Hepatocyte (in vitro differentiated cells): ENCODE data around the gene UQCC2. TPM values are rescaled to one million over a fixed set of nuclear protein-coding genes. Genes with fewer than 3 reads are reported as not detected.

ENCODE experiments used
- DNase-seq: peaks from one replicate; pipeline ENCODE4 v3.0.0-alpha.2; 2016; ENCODE audit warnings: low spot score
- H2AFZ ChIP-seq: fragments of 200-600 bp; sonication (generic); 2 replicates; pipeline ENCODE4 v1.6.0; 2016; ENCODE audit warnings: antibody characterized with exemption, mild to moderate bottlenecking
- H3K27ac ChIP-seq: fragments of 200-600 bp; sonication (generic); 2 replicates; pipeline ENCODE4 v1.5.1; 2016; ENCODE audit warnings: mild to moderate bottlenecking
- H3K27me3 ChIP-seq: fragments of 200-600 bp; sonication (generic); 2 replicates; pipeline ENCODE4 v1.6.1; 2016
- H3K36me3 ChIP-seq: fragments of 200-600 bp; sonication (generic); replicated peaks from 2 replicates; pipeline ENCODE4 v1.5.1; 2016; ENCODE audit warnings: low read depth; ENCODE audit not compliant: insufficient read depth
- H3K4me1 ChIP-seq: fragments of 200-600 bp; sonication (generic); 2 replicates; pipeline ENCODE4 v1.5.1; 2016; ENCODE audit warnings: mild to moderate bottlenecking, moderate library complexity; ENCODE audit not compliant: insufficient read depth
- H3K4me2 ChIP-seq: fragments of 200-600 bp; sonication (generic); 2 replicates; pipeline ENCODE4 v1.6.0; 2016
- H3K4me3 ChIP-seq: fragments of 200-600 bp; sonication (generic); 2 replicates; pipeline ENCODE4 v1.5.1; 2016; ENCODE audit warnings: mild to moderate bottlenecking
- H3K79me2 ChIP-seq: fragments of 200-600 bp; sonication (generic); 2 replicates; pipeline ENCODE4 v1.6.0; 2017; ENCODE audit warnings: mild to moderate bottlenecking
- H3K9me2 ChIP-seq: fragments of 200-600 bp; sonication (generic); replicated peaks from 2 replicates; pipeline ENCODE4 v1.6.0; 2017; ENCODE audit warnings: mild to moderate bottlenecking; ENCODE audit not compliant: insufficient read depth
- H3K9me3 ChIP-seq: fragments of 200-600 bp; sonication (generic); 2 replicates; pipeline ENCODE4 v1.5.1; 2016; ENCODE audit warnings: low read depth, mild to moderate bottlenecking
- H4K20me1 ChIP-seq: fragments of 200-600 bp; sonication (generic); 2 replicates; pipeline ENCODE4 v1.6.0; 2016; ENCODE audit warnings: mild to moderate bottlenecking; ENCODE audit not compliant: insufficient read depth, poor library complexity, severe bottlenecking
- EZH2 ChIP-seq: fragments of 200-600 bp; sonication (generic); IDR thresholded peaks from 2 replicates; pipeline ENCODE4 v1.6.1; 2016; ENCODE audit warnings: antibody characterized with exemption, mild to moderate bottlenecking, borderline replicate concordance
- EZH2phosphoT487 ChIP-seq: fragments of 200-600 bp; sonication (generic); IDR thresholded peaks from one replicate; pipeline ENCODE4 v1.6.1; 2018; ENCODE audit warnings: antibody characterized with exemption, mild to moderate bottlenecking, low read depth, moderate library complexity; ENCODE audit not compliant: unreplicated experiment, severe bottlenecking
- WGBS: methylation state at CpG from one replicate; pipeline ENCODE4 v1.1.6; 2016; ENCODE audit warnings: low lambda C conversion rate; ENCODE audit errors: missing lambda C conversion rate; 5-methylcytosine and 5-hydroxymethylcytosine counted together
- polyA plus RNA-seq: library from polyadenylated mRNA; unstranded; fragments of >200 nt; fragmentation: Nextera tagmentation; extraction: Ambion mirVana; gene quantifications from 2 replicates; pipeline ENCODE4 v1.2.1, GENCODE V29; 2016
- total RNA-seq: library from RNA; depleted of rRNA; stranded (reverse); fragments of >200 nt; gene quantifications from 2 replicates; pipeline ENCODE4 v1.2.3, GENCODE V29; 2014
- TF ChIP-seq, protein P1 (sequence below): fragments of 200-600 bp; sonication (generic); IDR thresholded peaks from 2 replicates; pipeline ENCODE4 v1.5.1; 2016; ENCODE audit warnings: antibody characterized with exemption, mild to moderate bottlenecking; ENCODE audit not compliant: poor library complexity

Gene UQCC2
- total and polyA plus RNA-seq, 2 experiments from 2014 or later, result 44.7 to 151 TPM

DNA sequence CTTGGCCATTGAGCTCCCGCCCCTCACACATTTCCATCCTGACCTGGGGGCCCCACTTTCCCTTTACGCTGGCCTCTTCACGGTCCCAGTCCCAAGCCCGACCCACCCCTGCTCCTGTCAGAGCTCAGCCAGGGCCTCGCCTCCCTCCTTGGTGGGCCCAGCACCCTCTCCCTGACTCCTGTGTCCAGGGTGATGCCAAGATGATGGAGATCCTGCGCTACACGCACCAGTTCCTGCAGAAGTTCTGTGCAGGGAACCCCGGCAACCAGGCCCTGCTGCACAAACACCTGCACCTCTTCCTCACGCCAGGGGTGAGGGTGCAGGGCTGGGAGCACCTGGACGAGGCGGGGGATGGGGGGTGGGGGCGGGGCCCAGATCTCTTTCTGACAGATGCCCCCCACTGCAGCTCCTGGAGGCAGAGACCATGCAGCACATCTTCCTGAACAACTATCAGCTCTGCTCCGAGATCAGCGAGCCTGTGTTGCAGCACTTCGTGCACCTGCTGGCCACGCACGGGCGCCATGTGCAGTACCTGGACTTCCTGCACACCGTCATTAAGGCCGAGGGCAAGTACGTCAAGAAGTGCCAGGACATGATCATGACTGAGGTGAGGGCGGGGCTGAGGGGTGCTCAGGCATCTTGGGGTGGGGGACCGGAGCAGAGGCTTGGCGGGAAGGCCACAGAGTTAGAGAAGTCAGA is 33.1 kb downstream of the UQCC2 start:
- no peak overlapping the region for H3K27ac ChIP-seq
- H3K4me3 ChIP-seq, result no peak overlapping the region
- 93% methylated on average over 22 of the region's 24 CpGs for WGBS
- no peaks in the 10 kb centered on the region for H3K27me3 ChIP-seq
- H3K9me3 ChIP-seq, result no peaks in the 10 kb centered on the region
- no peaks in the 10 kb centered on the region for H3K79me2 ChIP-seq
- no peak overlapping the region for H3K4me2 ChIP-seq
- TF ChIP-seq, protein P1, sequence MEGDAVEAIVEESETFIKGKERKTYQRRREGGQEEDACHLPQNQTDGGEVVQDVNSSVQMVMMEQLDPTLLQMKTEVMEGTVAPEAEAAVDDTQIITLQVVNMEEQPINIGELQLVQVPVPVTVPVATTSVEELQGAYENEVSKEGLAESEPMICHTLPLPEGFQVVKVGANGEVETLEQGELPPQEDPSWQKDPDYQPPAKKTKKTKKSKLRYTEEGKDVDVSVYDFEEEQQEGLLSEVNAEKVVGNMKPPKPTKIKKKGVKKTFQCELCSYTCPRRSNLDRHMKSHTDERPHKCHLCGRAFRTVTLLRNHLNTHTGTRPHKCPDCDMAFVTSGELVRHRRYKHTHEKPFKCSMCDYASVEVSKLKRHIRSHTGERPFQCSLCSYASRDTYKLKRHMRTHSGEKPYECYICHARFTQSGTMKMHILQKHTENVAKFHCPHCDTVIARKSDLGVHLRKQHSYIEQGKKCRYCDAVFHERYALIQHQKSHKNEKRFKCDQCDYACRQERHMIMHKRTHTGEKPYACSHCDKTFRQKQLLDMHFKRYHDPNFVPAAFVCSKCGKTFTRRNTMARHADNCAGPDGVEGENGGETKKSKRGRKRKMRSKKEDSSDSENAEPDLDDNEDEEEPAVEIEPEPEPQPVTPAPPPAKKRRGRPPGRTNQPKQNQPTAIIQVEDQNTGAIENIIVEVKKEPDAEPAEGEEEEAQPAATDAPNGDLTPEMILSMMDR, result no peak
- no peak for TF ChIP-seq EZH2phosphoT487
- no peak for TF ChIP-seq EZH2
- no peaks in the 10 kb centered on the region for H4K20me1 ChIP-seq
- no peaks in the 10 kb centered on the region for H3K4me1 ChIP-seq
- no peak overlapping the region for H2AFZ ChIP-seq
- no peaks in the 10 kb centered on the region for H3K9me2 ChIP-seq
- DNase-seq, result no peak
- H3K36me3 ChIP-seq, result no peaks in the 10 kb centered on the region

DNA sequence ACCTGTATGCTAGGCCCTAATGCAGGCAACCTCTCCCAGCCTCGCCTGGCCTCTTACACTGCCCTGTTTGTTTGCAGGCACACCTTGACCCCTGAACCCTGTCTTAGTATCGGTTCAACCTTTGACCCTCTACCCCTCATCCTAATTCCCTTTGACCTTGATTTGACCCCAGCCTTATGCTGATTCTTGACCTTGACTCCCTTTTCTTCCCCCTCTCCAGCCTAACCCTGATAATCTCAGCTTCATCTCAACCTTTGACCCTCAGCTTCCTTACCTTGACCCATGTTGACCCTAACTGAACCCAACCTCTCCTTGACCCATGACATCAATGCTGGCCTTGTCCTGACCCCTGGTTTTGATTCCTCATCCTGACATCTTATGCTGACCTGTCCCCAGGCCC is 33.8 kb downstream of the UQCC2 start:
- Histone ChIP-seq H3K9me3 (no peaks in the 10 kb centered on the region), H3K4me3 (no peak overlapping the region), H3K4me2 (no peak overlapping the region), H2AFZ (no peak overlapping the region), H3K36me3 (no peaks in the 10 kb centered on the region), H3K9me2 (no peaks in the 10 kb centered on the region), H3K27me3 (no peaks in the 10 kb centered on the region), H3K4me1 (no peaks in the 10 kb centered on the region), H4K20me1 (no peaks in the 10 kb centered on the region), H3K27ac (no peak overlapping the region), H3K79me2 (no peaks in the 10 kb centered on the region)
- no peak for DNase-seq
- no peak for TF ChIP-seq EZH2phosphoT487
- TF ChIP-seq, protein P1, result no peak
- TF ChIP-seq EZH2, result no peak
- 100% methylated on average over 2 of the region's 2 CpGs for WGBS

DNA sequence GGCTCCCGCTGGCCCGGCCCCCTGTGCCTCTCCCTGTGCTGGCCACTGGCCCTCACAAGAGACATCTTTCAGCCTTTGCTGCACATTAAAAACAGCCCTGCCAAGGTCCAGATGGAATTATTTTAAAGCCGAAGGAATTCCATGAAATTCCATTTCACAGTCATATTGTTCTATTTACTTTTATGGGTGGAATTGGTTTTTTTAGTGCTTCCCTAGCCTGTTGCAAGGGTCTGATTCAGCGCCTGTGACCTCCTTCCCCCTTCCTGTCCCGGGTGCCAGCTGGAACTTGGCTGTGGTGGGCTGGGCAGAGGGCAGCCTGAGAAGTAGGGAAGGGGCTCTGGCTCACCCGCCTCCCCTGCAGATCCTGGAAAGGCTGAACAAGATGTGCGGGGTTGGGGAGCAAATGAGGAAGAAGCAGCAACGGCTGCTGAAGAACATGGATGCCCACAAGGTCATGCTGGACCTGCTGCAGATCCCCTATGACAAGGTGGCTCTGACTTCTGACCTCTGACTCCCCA is 34.3 kb downstream of the UQCC2 start:
- 67% methylated on average over 6 of the region's 8 CpGs for WGBS

More for the DNA sequence above, 34.3 kb downstream of the UQCC2 start:
- TF ChIP-seq EZH2 (no peak), EZH2phosphoT487 (no peak)
- TF ChIP-seq, protein P1, result no peak
- no peaks in the 10 kb centered on the region for H3K27me3 ChIP-seq
- H3K9me2 ChIP-seq, result no peaks in the 10 kb centered on the region
- no peaks in the 10 kb centered on the region for H3K4me1 ChIP-seq
- H3K4me3 ChIP-seq, result no peak overlapping the region
- H3K9me3 ChIP-seq, result no peaks in the 10 kb centered on the region
- no peak for DNase-seq
- no peak overlapping the region for H3K27ac ChIP-seq
- H4K20me1 ChIP-seq, result no peaks in the 10 kb centered on the region
- no peak overlapping the region for H2AFZ ChIP-seq
- H3K79me2 ChIP-seq, result no peaks in the 10 kb centered on the region
- H3K36me3 ChIP-seq, result no peaks in the 10 kb centered on the region
- no peak overlapping the region for H3K4me2 ChIP-seq
